ENCODE measurements around the gene SMC1B. TPM values are rescaled to one million over a fixed set of nuclear protein-coding genes. Genes with fewer than 3 reads are reported as not detected.

The SMC1B gene
- total RNA-seq, 1 donor from 2014 or later, result not detected

DNA sequence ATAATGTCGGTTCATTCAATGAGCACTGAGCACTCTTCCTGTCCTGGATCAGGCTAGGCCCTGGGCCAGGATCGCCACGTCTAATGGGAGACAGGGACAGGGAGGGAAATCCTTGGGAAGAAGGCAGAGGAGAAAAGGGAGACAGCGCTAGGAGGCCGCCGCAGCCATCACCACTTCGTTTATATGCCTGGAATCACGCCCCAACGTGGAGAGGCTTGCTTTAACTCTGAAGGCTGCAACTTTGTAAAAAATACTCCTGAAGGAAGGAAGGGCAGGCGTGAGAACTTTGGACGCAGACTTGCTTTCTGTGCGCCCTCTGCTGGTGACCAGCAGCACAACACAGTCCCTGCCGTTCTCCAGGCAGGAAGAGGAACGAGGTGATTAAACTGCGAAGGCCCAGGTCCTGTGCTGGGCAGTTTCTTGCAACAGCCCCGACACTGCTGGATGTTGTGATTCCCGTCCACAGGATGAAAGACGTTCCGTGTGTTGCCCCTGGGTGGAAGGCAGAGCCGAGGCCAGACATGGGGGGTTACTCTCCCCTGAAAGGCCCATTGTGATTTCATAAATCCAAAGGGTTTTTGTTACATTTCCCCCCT lies 22.2 kb upstream of the SMC1B start:
- peak overlapping the region; percentile 93 for H3K27ac Mint-ChIP-seq (ENCODE audit: unreplicated experiment)
- H3K36me3 Mint-ChIP-seq (ENCODE audit: low read depth, unreplicated experiment), result peaks cover 4% of the 10 kb centered on the region
- no peaks in the 10 kb centered on the region for H3K9me3 Mint-ChIP-seq (ENCODE audit: unreplicated experiment)
- no peak overlapping the region for H3K4me3 Mint-ChIP-seq (ENCODE audit: unreplicated experiment)
- peak; percentile 91 for DNase-seq (ENCODE audit: low spot score)
- TF ChIP-seq CTCF (IDR thresholded peaks at IDR 0.05; ENCODE audit: unreplicated experiment), result peak; percentile 92
- peaks cover 5% of the 10 kb centered on the region for H3K27me3 Mint-ChIP-seq (ENCODE audit: unreplicated experiment)
- peaks cover 13% of the 10 kb centered on the region for H3K4me1 Mint-ChIP-seq (ENCODE audit: unreplicated experiment)

GRCh38 chr22:45434981-45435380 lies 21.6 kb upstream of the SMC1B start:
- TF ChIP-seq CTCF (IDR thresholded peaks at IDR 0.05; ENCODE audit: unreplicated experiment), result no peak
- no peaks in the 10 kb centered on the region for H3K9me3 Mint-ChIP-seq (ENCODE audit: unreplicated experiment)
- no peak for DNase-seq (ENCODE audit: low spot score)
- peaks cover 4% of the 10 kb centered on the region for H3K36me3 Mint-ChIP-seq (ENCODE audit: low read depth, unreplicated experiment)
- H3K27me3 Mint-ChIP-seq (ENCODE audit: unreplicated experiment), result peaks cover 5% of the 10 kb centered on the region
- no peak overlapping the region for H3K4me3 Mint-ChIP-seq (ENCODE audit: unreplicated experiment)
- peaks cover 9% of the 10 kb centered on the region for H3K4me1 Mint-ChIP-seq (ENCODE audit: unreplicated experiment)
- peak overlapping the region; percentile 93 for H3K27ac Mint-ChIP-seq (ENCODE audit: unreplicated experiment)

- no peak overlapping the region for H3K27ac Mint-ChIP-seq (ENCODE audit: unreplicated experiment)
- H3K4me1 Mint-ChIP-seq (ENCODE audit: unreplicated experiment), result peaks cover 9% of the 10 kb centered on the region
- TF ChIP-seq CTCF (IDR thresholded peaks at IDR 0.05; ENCODE audit: unreplicated experiment), result no peak
- peaks cover 12% of the 10 kb centered on the region for H3K27me3 Mint-ChIP-seq (ENCODE audit: unreplicated experiment)
- peaks cover 4% of the 10 kb centered on the region for H3K36me3 Mint-ChIP-seq (ENCODE audit: low read depth, unreplicated experiment)
- H3K9me3 Mint-ChIP-seq (ENCODE audit: unreplicated experiment), result no peaks in the 10 kb centered on the region
- H3K4me3 Mint-ChIP-seq (ENCODE audit: unreplicated experiment), result no peak overlapping the region
- no peak for DNase-seq (ENCODE audit: low spot score)
Observed at GRCh38 chr22:45430871-45431270, 17.5 kb upstream of the SMC1B start.

GRCh38 chr22:45429981-45430775 lies 16.8 kb upstream of the SMC1B start:
- no peak for TF ChIP-seq CTCF (IDR thresholded peaks at IDR 0.05; ENCODE audit: unreplicated experiment)
- no peak for DNase-seq (ENCODE audit: low spot score)
- H3K9me3 Mint-ChIP-seq (ENCODE audit: unreplicated experiment), result no peaks in the 10 kb centered on the region
- peaks cover 4% of the 10 kb centered on the region for H3K36me3 Mint-ChIP-seq (ENCODE audit: low read depth, unreplicated experiment)
- H3K27me3 Mint-ChIP-seq (ENCODE audit: unreplicated experiment), result peaks cover 12% of the 10 kb centered on the region
- no peak overlapping the region for H3K4me3 Mint-ChIP-seq (ENCODE audit: unreplicated experiment)
- H3K27ac Mint-ChIP-seq (ENCODE audit: unreplicated experiment), result no peak overlapping the region
- H3K4me1 Mint-ChIP-seq (ENCODE audit: unreplicated experiment), result peaks cover 3% of the 10 kb centered on the region

GRCh38 chr22:45429424-45429823 lies 16.0 kb upstream of the SMC1B start:
- peaks cover 12% of the 10 kb centered on the region for H3K27me3 Mint-ChIP-seq (ENCODE audit: unreplicated experiment)
- DNase-seq (ENCODE audit: low spot score), result no peak
- H3K4me3 Mint-ChIP-seq (ENCODE audit: unreplicated experiment), result peak overlapping the region; percentile 26
- H3K27ac Mint-ChIP-seq (ENCODE audit: unreplicated experiment), result no peak overlapping the region
- no peak for TF ChIP-seq CTCF (IDR thresholded peaks at IDR 0.05; ENCODE audit: unreplicated experiment)
- peaks cover 4% of the 10 kb centered on the region for H3K36me3 Mint-ChIP-seq (ENCODE audit: low read depth, unreplicated experiment)
- no peaks in the 10 kb centered on the region for H3K9me3 Mint-ChIP-seq (ENCODE audit: unreplicated experiment)
- no peaks in the 10 kb centered on the region for H3K4me1 Mint-ChIP-seq (ENCODE audit: unreplicated experiment)

Data from endothelial cell (in vitro differentiated cells).